GM19395 (cell line): ENCODE results near the gene ITGA3.

Experiments used
- ATAC-seq: cut with Tn5 transposase; IDR thresholded peaks from one replicate; pipeline ENCODE4 v1.9.1; 2021; ENCODE audit warnings: mild to moderate bottlenecking, moderate library complexity; ENCODE audit not compliant: unreplicated experiment

Gene ITGA3

DNA sequence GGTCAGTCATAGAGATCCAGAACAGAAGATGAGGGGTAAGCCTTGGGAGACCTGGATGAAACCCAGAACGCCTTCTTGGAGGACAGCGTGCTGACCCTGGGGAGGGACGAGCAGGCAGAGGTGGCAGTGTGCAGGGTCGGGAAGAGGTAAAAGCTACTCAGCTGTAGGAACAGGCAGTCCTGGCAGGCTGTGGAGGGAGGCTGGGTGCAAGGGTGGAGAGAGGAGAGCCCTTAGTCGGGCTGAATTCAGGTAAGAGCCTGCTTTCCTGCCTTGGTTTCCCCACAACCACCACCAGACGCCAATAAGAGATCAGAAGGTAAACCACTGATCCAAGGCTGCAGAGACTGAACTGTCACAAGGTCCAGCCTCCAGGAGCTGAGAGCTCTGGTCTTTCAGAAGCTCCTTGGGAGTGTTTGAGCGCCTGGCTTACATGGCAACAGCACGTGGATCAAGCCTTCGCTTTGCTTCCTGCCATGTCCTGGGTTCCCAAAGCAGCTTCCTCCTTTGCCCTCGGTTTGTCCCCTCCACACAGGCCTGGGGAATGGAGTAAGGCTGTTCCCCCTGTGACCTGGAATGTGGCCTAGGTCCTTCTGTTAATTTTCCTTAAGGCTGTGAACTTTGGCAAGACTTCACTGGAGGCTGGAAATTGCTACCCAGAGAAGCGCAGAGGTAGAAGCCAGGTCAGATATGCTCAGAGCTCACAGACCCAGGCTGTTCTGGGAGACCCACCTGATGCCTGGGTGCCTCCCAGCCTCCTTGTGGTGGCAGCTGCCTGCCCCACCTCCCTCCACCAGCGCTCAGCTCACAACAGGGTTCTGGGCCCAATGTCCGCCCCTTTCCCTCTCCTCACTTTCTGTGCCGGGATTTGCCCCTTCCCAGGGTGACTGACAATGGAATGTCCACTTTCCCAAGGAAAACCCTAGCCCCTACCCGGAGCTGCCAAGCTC, 35.3 kb downstream of the ITGA3 start:
- ATAC-seq: no peak

DNA sequence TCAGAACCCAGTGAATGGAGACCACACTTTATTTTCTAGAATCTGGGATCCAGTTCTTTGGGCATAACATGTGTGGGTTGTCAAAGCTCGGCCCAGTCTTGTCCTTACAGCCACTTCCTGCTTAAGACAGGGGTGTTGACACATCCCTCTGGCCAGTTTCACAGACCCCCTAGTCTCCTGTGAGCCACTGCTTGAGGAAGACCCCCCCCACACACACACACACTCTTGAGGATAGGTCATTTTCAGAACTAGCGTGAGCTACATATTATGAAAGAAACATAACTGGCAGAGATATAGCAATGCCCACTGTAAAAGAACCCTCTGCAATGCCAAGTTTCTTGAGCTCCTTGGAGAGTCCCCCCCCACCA, 36.0 kb downstream of the ITGA3 start:
- ATAC-seq: no peak

DNA sequence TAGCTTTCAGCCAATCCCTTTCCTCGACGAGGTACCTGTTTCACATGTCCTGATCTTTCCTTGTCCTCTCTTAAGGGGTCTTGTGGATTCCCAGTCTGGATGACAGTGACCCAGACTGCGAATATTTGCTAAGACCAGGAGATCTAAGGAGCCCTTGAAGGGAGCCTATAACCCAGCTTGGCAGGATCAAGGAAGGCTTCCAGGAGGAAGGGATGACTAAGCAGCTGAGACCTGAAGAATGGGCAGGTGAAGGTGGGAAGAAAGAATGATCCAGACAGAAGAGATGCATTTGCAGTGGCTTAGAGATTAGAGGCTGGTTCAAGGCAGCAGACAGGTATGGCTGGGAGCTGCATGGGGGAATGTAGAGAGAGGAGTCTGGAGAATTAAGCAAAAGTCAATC, 37.3 kb downstream of the ITGA3 start:
- ATAC-seq: no peak

DNA sequence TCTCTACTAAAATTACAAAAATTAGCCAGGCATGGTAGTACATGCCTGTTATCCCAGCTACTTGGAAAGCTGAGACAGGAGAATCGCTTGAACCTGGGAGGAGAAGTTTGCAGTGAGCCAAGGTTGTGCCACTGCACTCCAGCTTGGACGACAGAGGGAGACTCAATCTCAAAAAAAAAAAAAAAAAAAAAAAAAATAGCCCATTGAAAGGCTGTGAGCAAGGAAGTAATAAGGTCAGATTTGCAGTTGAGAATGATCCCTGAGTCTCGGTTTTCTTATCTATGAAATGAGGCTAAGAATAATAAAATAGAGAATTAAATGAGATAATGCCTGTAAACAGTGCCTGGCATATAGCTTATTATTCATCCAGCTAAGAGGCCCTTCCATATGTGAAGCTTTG, 37.9 kb downstream of the ITGA3 start:
- no peak for ATAC-seq

DNA sequence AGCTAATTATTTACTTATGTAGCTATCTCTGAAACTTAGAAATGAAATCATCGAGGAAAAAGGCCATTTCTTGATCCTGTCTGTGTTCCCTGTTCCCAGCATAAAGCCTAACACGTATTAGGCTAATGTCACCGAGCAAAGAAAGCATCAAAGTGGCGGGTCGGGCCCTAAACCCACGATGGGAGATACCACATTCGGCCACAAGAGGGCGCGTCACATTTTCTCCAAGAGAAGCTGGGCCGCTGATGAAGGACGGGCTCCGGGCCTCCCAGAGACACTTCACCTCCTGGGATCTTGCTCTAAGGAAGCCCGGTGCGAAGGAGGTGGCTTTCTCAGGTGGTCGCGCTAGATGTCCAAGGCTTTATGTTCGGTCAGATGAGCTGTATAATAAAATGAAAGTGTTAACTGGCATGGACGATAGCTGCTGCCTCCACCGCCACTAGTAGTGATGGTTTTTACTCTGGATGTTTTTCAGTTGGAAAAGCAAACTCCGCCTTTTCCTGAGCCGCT, 38.4 kb downstream of the ITGA3 start:
- ATAC-seq: peak; percentile 43

DNA sequence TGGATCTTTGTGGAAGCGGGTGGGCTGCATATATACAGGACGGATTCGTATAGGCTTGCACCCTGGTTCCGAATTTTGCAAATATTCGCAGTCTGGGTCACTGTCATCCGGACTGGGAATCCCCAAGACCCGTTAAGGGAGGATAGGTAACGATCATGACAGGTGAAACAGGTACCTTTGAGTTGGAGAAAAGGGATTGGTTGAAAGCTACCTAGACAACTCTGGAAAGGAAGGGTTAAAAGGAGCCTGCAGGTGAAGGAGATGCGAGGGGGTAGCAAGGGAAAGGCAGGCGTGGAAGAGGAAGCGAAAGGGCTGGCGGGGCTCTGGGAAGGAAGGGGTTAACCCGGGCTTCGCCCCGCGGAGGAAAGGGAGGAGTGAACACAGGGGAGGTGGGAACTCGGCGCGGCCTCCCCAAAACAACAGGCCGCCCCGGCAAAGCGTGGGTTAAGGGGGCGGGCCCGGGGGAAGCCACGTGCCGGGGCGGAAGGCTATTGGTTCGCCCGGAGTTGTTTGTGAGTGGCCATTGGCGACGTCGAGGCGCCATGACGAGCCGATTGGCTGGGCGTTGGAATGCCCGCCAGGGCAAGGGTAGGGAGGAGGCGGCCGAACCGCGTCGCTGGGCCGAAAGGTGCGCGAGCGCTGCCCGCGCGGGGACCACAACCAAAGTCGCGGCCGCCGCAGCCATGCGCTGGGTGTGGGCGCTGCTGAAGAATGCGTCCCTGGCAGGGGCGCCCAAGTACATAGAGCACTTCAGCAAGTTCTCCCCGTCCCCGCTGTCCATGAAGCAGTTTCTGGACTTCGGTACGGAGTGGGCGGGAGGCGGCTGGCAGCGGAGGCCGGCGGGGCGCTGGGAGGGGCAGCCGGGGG, 39.1 kb downstream of the ITGA3 start, which contains the start of gene PDK2:
Gene PDK2, plus strand, starts transcription at position 599 of the 867 bp plus-strand sequence. Its CDS starts 85 bp downstream, at position 684.
- ATAC-seq: peak; percentile 91

DNA sequence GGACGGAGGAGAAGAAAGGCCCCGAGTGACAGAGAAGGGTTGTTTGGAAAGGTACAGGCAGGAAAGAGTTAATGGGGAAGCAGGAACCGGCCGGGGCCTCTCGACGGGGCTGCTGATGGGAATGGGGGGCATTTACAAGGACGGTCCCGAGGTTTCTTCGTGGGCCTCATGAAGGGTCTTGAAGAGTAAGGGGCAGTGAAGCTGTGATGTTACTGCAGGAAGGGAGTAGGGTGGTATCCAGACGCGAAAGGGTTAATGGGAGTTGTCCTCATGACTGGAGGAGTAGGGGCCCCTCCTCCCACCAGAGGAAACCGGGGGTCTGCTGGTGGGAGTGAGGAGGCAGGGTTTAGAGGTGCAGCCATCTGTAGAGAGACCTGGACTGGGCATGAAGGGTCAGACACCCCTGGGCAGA, 39.7 kb downstream of the ITGA3 start:
- ATAC-seq: no peak

DNA sequence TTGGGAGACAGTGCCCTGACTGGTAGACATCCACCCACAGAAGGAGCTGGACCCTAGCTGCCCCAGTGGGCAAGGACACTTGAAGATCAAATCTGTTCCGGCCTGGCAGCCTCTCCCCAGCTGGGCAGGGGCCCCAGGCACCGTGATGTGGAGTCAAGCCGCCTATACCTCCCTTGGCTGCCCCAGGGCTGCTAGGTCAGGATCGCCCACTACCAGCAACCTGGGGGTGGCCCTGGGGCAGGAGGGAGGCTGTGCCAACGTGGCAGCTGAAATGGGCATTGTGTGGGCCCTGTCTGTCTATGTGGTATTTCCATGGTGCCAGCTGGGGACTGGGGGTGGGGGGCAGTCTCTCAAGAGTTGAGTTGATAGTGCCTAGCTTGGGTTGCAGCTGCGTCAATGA, 40.2 kb downstream of the ITGA3 start:
- no peak for ATAC-seq

DNA sequence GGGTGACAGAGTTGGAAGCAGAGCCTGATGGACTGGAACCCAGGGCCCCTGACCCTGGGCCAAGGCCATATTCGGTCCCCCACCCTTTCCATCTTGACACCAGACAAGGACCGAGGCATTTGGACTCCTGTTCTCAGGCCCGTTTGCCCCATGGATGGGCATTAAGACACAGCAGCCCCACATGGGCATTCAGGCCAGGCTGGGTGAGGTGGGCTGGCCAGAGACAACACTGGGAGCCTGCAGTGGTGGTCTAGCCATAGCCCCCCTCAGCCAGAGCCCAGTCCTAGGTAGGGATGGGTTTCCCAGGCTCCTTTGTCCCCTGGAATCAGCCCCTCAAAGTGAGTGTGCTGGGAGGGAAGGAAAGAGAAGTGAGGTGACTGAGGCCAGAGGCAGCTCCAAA, 40.8 kb downstream of the ITGA3 start:
- ATAC-seq: no peak

DNA sequence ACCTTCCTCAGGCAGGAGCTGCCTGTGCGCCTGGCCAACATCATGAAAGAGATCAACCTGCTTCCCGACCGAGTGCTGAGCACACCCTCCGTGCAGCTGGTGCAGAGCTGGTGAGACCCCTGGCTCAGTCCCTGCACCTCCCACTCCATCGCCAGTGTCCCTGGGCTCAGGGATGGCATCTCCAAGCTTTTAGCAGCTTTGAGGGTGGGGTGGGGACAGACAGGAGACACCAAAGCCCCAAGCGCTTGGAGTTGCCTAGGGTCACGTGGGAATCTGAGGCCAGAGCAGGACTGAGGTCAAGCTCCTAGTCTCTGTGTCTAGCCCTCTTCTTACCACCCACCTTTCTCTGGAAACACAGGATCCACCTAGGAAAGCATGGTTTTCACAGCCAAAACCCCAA, 41.5 kb downstream of the ITGA3 start:
- no peak for ATAC-seq

DNA sequence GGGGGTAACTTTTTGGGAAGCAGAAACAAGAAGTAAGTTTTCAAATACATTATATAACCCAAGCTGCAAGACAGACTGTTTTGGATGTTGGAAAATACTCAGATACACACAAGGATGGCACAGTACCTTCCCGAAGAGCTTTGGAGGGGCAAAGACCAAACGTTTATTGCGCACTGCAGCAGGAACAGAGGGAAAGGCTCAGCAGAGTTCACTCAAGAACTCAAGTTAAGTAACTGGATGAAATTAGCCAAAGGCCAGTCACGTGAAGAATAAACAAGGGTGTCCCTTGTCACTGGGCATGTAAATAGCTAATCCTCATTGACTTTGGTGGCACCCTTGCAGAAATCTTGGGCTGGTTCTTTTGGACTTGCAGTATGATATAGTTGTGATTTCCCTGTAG, 42.0 kb downstream of the ITGA3 start:
- ATAC-seq: no peak

DNA sequence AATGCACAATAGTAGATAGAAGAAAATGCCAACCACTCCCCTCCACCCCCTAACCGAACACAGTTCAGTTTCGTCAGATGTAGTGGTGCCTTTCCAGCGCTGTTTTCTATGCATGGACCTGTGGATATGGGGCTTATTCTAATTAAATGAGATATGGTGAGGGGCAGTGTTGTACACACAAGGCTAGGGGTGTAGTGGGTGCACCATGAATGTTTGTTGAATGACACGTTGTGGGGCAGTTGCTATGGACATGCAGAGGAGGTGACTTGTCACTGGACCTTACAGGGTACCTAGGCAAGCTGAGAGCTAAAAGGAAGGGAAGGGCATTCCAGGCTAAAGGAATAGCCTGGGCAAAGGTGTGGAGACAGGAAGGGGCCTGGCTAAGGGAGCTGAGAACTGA, 42.7 kb downstream of the ITGA3 start:
- ATAC-seq: no peak

DNA sequence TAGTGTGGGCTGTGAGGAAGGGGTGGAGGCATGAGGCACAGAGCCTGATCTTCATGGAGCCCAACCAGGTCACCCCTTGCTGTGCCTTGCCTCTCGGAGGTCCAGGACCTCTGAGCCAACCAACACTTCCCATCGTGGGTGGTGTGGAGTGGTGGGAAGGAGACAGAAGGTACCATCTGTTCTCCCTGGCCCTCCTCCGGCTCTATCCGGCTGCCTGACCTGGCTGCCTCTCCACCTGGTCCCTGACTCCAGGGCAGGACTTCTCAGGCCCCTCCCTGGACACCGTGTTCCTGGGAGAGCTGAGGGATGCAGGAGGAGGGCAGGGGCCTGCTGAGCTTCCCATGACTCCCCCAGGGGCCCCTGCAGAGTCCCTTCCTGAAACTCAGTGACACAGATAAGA, 43.1 kb downstream of the ITGA3 start:
- no peak for ATAC-seq

DNA sequence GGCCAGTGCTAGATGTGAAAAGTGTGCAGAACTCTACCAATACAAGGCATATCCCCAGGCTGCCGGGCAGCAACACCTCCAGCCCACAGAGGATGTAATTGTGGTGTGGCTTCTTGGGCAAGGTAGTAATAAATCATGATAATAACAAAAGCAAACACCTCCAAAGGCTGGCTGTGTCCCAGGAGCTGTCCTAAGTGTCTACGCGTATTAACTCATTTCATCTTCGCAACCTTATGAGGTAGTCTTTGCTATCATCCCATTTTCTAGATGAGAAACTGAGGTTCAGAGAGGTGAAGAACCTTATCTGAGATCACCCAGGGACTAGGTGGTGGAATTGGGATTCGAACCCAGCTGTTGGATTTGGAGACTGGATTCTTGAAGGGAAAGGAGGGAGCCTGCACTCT, 44.6 kb downstream of the ITGA3 start:
- ATAC-seq: no peak

DNA sequence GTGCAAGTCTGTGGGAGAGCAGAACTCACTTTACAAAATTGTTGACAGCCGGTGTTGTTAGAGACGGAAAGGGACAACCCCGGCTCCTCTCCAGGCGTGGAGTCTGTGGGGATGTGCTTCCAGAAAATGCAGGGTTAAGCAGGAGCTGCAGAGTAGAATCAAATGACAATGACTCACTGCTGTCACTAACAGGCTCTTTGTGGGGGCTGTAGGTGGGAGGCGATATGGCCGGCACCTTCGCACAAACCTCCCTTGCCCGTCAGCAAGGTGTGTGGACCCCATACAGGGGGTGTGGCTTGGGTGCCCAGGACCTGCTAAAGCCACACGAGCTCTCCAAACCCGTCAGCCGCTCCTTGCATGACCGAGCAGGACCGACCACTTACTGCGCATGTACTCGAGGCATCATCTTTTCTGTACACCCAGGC, 45.0 kb downstream of the ITGA3 start:
- ATAC-seq: no peak

DNA sequence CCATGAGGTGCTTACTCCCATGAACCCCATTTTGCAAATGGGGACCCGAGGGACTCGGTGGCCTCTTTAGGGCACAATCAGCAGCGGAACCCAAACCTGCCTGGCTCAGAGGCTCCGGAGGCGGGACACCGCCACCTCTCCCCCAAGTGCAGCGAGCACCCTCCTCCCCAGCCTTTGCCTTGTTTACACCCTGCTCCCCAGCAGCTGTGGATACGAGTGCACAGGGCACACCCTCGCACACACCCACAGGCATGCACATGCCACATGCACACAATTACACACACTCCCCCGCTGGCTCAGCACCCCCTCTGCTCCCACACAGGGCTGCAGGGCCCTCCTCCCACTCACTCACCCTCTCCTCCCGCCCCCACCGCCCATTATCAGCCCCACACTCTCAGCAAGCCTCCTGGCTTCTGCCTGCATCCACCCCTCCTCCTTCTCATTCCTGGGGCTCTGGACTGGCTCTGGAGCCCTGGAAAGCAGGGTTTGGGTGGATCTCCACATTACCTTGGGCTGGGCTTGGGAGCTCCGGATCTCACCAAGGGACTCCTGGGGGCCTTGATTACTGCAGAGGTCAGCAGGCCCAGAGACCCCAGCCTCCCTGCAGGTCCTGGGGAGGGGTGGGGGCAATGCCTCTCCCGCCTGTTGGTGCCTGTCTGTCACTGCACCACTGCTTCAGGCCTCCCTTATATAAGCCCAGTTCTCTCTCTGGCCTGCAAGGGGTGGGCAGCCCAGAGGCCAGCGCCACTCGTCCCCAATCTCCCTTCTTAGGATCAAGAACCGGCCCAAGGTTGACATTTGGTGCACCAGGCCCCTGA, 45.6 kb downstream of the ITGA3 start:
- no peak for ATAC-seq

DNA sequence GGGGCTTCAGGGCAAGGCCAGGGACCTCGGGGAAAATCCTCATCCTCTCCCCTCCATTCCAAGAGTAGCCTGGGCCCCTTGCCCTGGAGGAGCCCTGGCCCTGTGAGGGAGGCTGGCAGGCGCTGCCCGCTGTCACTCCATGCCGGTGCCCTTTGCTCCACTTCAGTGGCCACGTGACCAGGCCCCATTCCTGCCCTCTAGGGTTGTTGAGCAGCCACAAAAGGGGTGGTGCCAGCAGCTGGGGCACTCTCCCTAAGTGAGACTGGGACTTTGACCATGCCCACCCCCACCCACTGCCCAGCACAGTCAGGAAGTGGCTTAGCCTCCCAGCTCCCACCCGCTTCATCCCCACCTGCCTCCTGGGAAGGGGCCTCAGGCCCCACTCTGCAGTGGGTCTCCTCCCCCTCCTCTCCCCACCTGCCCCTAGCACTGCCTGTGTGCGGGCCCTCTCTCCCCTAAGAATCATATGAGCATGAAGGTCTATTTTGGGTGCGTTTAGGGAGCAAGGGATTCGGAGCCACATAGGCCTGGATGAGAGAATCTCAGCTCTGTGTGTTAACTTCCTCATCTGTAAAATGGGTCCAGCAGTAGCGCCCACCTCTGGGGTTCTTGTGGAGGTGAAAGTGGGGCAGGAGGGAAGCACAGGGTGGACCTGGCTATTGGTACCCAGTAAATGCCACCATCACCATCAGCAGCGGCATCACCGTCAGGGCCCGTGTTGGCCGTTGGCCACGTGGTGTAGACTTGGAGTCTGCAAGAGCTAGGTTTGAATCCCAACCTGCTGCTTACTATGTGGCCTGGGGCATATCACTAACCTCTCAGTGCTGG, 46.5 kb downstream of the ITGA3 start:
- no peak for ATAC-seq

DNA sequence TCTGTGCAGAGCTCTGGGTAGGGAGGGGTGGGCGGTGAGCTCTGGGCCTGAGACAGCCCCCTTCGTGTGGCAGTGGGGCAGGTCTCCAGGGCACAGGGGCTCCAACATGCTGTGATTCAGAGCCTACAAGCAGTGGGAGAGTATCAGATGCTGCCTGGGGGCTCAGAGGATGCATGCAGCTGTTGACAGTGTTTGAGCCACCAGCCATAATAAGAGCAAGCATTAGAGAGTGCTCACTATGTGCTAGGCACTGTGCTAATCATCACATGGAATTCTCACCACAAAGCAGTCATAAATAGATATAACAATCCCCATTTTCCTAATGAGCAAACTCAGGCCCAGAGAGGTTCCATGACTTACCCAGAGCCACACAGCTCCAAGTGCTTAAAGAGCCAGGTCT, 47.3 kb downstream of the ITGA3 start:
- no peak for ATAC-seq

DNA sequence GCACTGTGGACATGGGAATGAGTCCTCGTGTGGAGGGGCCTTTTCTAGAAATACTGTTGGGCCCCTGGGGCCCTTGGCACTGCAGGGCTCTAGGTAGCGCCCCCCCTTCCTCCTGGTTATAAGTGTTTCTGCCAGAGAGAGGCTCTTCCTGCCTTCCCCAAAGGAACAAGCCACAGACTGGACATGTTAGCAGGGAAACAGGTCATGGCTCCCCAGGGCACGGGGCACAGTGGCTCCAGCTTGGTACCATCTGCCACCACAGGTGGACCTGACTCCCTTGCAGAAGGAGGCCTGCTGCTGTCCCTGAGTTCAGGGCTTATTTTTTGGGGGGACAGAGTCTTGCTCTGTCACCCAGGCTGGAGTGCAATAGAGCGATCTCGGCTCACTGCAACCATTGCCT, 48.0 kb downstream of the ITGA3 start:
- no peak for ATAC-seq

DNA sequence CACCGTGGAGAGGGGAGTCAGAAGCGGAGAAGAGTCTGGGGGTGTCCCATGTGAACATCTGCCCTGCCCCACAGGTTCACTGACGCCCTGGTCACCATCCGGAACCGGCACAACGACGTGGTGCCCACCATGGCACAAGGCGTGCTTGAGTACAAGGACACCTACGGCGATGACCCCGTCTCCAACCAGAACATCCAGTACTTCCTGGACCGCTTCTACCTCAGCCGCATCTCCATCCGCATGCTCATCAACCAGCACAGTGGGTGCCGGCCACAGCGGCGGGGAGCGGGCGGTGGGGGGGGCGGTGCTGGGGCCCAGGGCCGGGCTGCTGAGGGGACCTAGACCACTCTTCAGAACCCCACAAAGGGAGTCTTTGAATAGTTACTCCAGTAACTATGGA, 49.9 kb downstream of the ITGA3 start:
- ATAC-seq: no peak
